Cardiac muscle cell (in vitro differentiated cells and primary cell): ENCODE measurements around the gene TRIM27. TPM values are rescaled to one million over a fixed set of nuclear protein-coding genes. Genes with fewer than 3 reads are reported as not detected.

Source experiments
- DNase-seq, 2 donors: peaks; one replicate each; pipeline versions ENCODE4 v3.0.0 to v3.0.0-alpha.2; 2010 to 2017; ENCODE audit warnings: low read depth in 1 of 2, low spot score in 1 of 2
- H3K27ac ChIP-seq: fragments of 200-600 bp; sonication (generic); 2 replicates; pipeline ENCODE4 v1.5.1; 2016
- H3K27me3 ChIP-seq: fragments of 200-600 bp; sonication (generic); 2 replicates; pipeline ENCODE4 v1.6.0; 2016; ENCODE audit warnings: control low read depth
- H3K36me3 ChIP-seq: fragments of 200-600 bp; sonication (generic); 2 replicates; pipeline ENCODE4 v1.5.1; 2016; ENCODE audit warnings: control low read depth
- H3K4me1 ChIP-seq: fragments of 200-600 bp; sonication (generic); 2 replicates; pipeline ENCODE4 v1.8.1; 2017; ENCODE audit warnings: low read depth, mild to moderate bottlenecking, mixed run types
- H3K4me3 ChIP-seq: fragments of 200-600 bp; sonication (generic); 2 replicates; pipeline ENCODE4 v1.5.1; 2016; ENCODE audit warnings: mild to moderate bottlenecking
- H3K9me3 ChIP-seq: fragments of 200-600 bp; sonication (generic); 2 replicates; pipeline ENCODE4 v1.5.1; 2017; ENCODE audit warnings: low read depth, mild to moderate bottlenecking, control low read depth
- polyA plus RNA-seq: library from polyadenylated mRNA; unstranded; fragments of >200 nt; fragmentation: Nextera tagmentation; extraction: Ambion mirVana; gene quantifications from 2 replicates; pipeline ENCODE4 v1.2.1, GENCODE V29; 2016
- total RNA-seq: library from RNA; depleted of rRNA; stranded (reverse); fragments of >200 nt; gene quantifications from 2 replicates; pipeline ENCODE4 v1.2.3, GENCODE V29; 2016
- TF ChIP-seq, protein P1 (sequence below): IDR thresholded peaks from 2 replicates; pipeline ENCODE4 v1.5.1; 2012; ENCODE audit warnings: low read depth, mild to moderate bottlenecking, low read length

Gene TRIM27
- total and polyA plus RNA-seq, 2 experiments from 2014 or later: 79.2 to 105 TPM

GRCh38 chr6:28927846-28928245, 4.1 kb upstream of the TRIM27 start:
- TF ChIP-seq, protein P1, sequence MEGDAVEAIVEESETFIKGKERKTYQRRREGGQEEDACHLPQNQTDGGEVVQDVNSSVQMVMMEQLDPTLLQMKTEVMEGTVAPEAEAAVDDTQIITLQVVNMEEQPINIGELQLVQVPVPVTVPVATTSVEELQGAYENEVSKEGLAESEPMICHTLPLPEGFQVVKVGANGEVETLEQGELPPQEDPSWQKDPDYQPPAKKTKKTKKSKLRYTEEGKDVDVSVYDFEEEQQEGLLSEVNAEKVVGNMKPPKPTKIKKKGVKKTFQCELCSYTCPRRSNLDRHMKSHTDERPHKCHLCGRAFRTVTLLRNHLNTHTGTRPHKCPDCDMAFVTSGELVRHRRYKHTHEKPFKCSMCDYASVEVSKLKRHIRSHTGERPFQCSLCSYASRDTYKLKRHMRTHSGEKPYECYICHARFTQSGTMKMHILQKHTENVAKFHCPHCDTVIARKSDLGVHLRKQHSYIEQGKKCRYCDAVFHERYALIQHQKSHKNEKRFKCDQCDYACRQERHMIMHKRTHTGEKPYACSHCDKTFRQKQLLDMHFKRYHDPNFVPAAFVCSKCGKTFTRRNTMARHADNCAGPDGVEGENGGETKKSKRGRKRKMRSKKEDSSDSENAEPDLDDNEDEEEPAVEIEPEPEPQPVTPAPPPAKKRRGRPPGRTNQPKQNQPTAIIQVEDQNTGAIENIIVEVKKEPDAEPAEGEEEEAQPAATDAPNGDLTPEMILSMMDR: no peak
- no peak for DNase-seq
- Histone ChIP-seq H3K4me3 (no peak overlapping the region), H3K27me3 (no peaks in the 10 kb centered on the region), H3K4me1 (no peaks in the 10 kb centered on the region), H3K36me3 (no peaks in the 10 kb centered on the region), H3K27ac (no peak overlapping the region), H3K9me3 (no peaks in the 10 kb centered on the region)

- peak overlapping the region; percentile 88 for H3K4me3 ChIP-seq
- peaks cover 7% of the 10 kb centered on the region for H3K4me1 ChIP-seq
- H3K9me3 ChIP-seq: no peaks in the 10 kb centered on the region
- peak; percentile 56 to 68 for DNase-seq
- TF ChIP-seq, protein P1: no peak
- H3K27me3 ChIP-seq: no peaks in the 10 kb centered on the region
- peak overlapping the region; percentile 86 for H3K27ac ChIP-seq
- peaks cover 34% of the 10 kb centered on the region for H3K36me3 ChIP-seq
Observed at GRCh38 chr6:28922821-28923317, 916 bp downstream of the TRIM27 start.

GRCh38 chr6:28922004-28922820, 1.6 kb downstream of the TRIM27 start:
- H3K9me3 ChIP-seq: no peaks in the 10 kb centered on the region
- H3K27me3 ChIP-seq: no peaks in the 10 kb centered on the region
- TF ChIP-seq, protein P1: no peak
- H3K27ac ChIP-seq: peak overlapping the region; percentile 86
- peak overlapping the region; percentile 88 for H3K4me3 ChIP-seq
- H3K4me1 ChIP-seq: peaks cover 7% of the 10 kb centered on the region
- H3K36me3 ChIP-seq: peaks cover 35% of the 10 kb centered on the region
- DNase-seq: peak; percentile 24 to 60

- Histone ChIP-seq H3K27ac (no peak overlapping the region), H3K4me1 (peaks cover 7% of the 10 kb centered on the region), H3K27me3 (no peaks in the 10 kb centered on the region), H3K36me3 (peaks cover 54% of the 10 kb centered on the region), H3K9me3 (no peaks in the 10 kb centered on the region), H3K4me3 (no peak overlapping the region)
- DNase-seq: no peak
- TF ChIP-seq, protein P1: no peak
Observed at GRCh38 chr6:28920281-28920680, 3.5 kb downstream of the TRIM27 start.

- no peaks in the 10 kb centered on the region for H3K4me1 ChIP-seq
- DNase-seq: peak in 1 of 2 donors; percentile 12
- H3K27ac ChIP-seq: no peak overlapping the region
- peaks cover 75% of the 10 kb centered on the region for H3K36me3 ChIP-seq
- H3K9me3 ChIP-seq: no peaks in the 10 kb centered on the region
- no peak overlapping the region for H3K4me3 ChIP-seq
- TF ChIP-seq, protein P1: no peak
- no peaks in the 10 kb centered on the region for H3K27me3 ChIP-seq
Observed at GRCh38 chr6:28914941-28915340, 8.8 kb downstream of the TRIM27 start.
